D341Med (cell line): Measurements from ENCODE around the gene SP100.

Experiments
- DNase-seq: peaks from one replicate; pipeline ENCODE4 v3.0.0; 2012; ENCODE audit warnings: low spot score

SP100 gene

GRCh38 chr2:230552181-230552580, 136.2 kb downstream of the SP100 start:
- no peak for DNase-seq

- no peak for DNase-seq
Measured at GRCh38 chr2:230557065-230557464, 141.1 kb downstream of the SP100 start.

GRCh38 chr2:230564805-230565779, 149.1 kb downstream of the SP100 start:
- no peak for DNase-seq

GRCh38 chr2:230569298-230569697, 153.3 kb downstream of the SP100 start:
- no peak for DNase-seq

- DNase-seq = no peak
Measured at GRCh38 chr2:230570987-230571386, 155.0 kb downstream of the SP100 start.

GRCh38 chr2:230575642-230576324, 159.8 kb downstream of the SP100 start:
- no peak for DNase-seq

GRCh38 chr2:230577114-230577513, 161.1 kb downstream of the SP100 start:
- DNase-seq = no peak

- DNase-seq = no peak
Measured at GRCh38 chr2:230578106-230578505, 162.1 kb downstream of the SP100 start.

- no peak for DNase-seq
Measured at GRCh38 chr2:230582851-230583283, 166.9 kb downstream of the SP100 start.

GRCh38 chr2:230583581-230583980, 167.6 kb downstream of the SP100 start:
- no peak for DNase-seq

- DNase-seq = no peak
Measured at GRCh38 chr2:230586328-230586982, 170.5 kb downstream of the SP100 start.

- DNase-seq = no peak
Measured at GRCh38 chr2:230589025-230589424, 173.0 kb downstream of the SP100 start.

GRCh38 chr2:230589497-230590015, 173.6 kb downstream of the SP100 start:
- no peak for DNase-seq

GRCh38 chr2:230590333-230590732, 174.3 kb downstream of the SP100 start:
- DNase-seq = no peak

GRCh38 chr2:230591850-230592249, 175.8 kb downstream of the SP100 start:
- no peak for DNase-seq

GRCh38 chr2:230592775-230593174, 176.8 kb downstream of the SP100 start:
- DNase-seq = no peak
